H1 (cell line): Measurements from ENCODE around the gene DUSP11. TPM values are rescaled to one million over a fixed set of nuclear protein-coding genes. Genes with fewer than 3 reads are reported as not detected.

Source experiments
- BRCA1 ChIP-seq: IDR thresholded peaks from 2 replicates; pipeline ENCODE4 v1.6.1; 2012; ENCODE audit warnings: low read depth, low read length, improper control_type of control experiment
- CTBP2 ChIP-seq: IDR thresholded peaks from 2 replicates; pipeline ENCODE4 v1.7.0; 2011; ENCODE audit warnings: borderline replicate concordance, mild to moderate bottlenecking, moderate library complexity, mixed read lengths, low read length; ENCODE audit not compliant: insufficient read depth, insufficient read length
- EP300 ChIP-seq, 2 experiments: IDR thresholded peaks; 1 replicate in 1 of 2; 2 replicates in 1 of 2; pipeline ENCODE4 v1.6.1; 2011 to 2012; ENCODE audit warnings: low read depth in 2 of 2, low read length in 2 of 2, mild to moderate bottlenecking in 2 of 2, borderline replicate concordance in 1 of 2, inconsistent platforms in 1 of 2, moderate library complexity in 1 of 2
- JUND ChIP-seq: IDR thresholded peaks from 2 replicates; pipeline ENCODE4 v1.6.1; 2011; ENCODE audit warnings: mild to moderate bottlenecking, improper control_type of control experiment, low read length
- RBBP5 ChIP-seq: IDR thresholded peaks from 2 replicates; pipeline ENCODE4 v1.7.1; 2012; ENCODE audit warnings: low read depth, mild to moderate bottlenecking, inconsistent platforms, low read length, moderate library complexity, borderline replicate concordance
- SIN3A ChIP-seq, 2 experiments: IDR thresholded peaks in 1 of 2; conservative IDR thresholded peaks in 1 of 2; 2 replicates each; pipeline ENCODE4 v1.6.1; 2011 to 2012; ENCODE audit warnings: low read length in 2 of 2, improper control_type of control experiment in 1 of 2, low read depth in 1 of 2, mild to moderate bottlenecking in 1 of 2
- SRF ChIP-seq: IDR thresholded peaks from 2 replicates; pipeline ENCODE4 v1.6.1; 2011; ENCODE audit warnings: mild to moderate bottlenecking, low read depth, low read length, moderate library complexity
- polyA plus RNA-seq, 7 experiments: library from polyadenylated mRNA; depleted of rRNA in 3 of 7; stranded (reverse) in 5 of 7; unstranded in 2 of 7; fragments of >200 nt in 5 of 7; fragments of 200-250 nt in 2 of 7; gene quantifications; 1 replicate in 5 of 7; 2 replicates in 1 of 7; 4 replicates in 1 of 7; pipeline versions ENCODE4 v1.2.1 to v1.2.3, GENCODE V29; 2011 to 2013; ENCODE audit warnings: missing spikeins in 2 of 7, mixed read lengths in 2 of 7
- total RNA-seq: library from RNA; stranded (reverse); fragmentation: NEBNext Ultra II Directional; extraction: Animal tissue kit (Norgen Biotek cat#: 25700); gene quantifications from 2 replicates; pipeline ENCODE4 v1.2.1, GENCODE V29; 2021
- TF ChIP-seq, protein P1 (sequence below): fragments of 300-600 bp; sonication (generic); IDR thresholded peaks from 2 replicates; pipeline ENCODE4 v1.7.1; 2012; ENCODE audit warnings: low read length, moderate library complexity, mild to moderate bottlenecking, inconsistent platforms; ENCODE audit not compliant: insufficient replicate concordance

Gene DUSP11
- total and polyA plus RNA-seq, 2 of the 8 experiments (the other 6 are each of a cell fraction or from before 2014, with no cell fraction given): 12.2 to 19.1 TPM

DNA sequence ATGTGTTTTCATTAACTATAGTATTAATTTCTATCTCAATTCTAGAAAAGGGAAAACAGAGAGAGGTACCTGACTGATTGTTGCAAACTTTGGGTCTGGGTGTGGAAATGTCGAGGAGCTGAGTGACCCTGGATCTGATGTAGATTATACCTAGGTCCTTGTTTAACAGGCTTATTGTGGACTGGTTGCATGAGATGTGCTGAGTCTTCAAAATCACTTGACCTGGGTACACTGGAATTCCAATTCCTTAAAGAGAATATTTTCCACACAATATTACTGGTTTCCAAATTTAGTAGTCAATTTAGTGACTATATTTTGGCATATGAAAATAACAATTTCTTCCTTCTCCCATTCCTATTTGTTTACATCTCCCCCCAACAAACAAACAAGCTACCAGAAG lies 13.6 kb downstream of the DUSP11 start (continued):
- TF ChIP-seq, protein P1, sequence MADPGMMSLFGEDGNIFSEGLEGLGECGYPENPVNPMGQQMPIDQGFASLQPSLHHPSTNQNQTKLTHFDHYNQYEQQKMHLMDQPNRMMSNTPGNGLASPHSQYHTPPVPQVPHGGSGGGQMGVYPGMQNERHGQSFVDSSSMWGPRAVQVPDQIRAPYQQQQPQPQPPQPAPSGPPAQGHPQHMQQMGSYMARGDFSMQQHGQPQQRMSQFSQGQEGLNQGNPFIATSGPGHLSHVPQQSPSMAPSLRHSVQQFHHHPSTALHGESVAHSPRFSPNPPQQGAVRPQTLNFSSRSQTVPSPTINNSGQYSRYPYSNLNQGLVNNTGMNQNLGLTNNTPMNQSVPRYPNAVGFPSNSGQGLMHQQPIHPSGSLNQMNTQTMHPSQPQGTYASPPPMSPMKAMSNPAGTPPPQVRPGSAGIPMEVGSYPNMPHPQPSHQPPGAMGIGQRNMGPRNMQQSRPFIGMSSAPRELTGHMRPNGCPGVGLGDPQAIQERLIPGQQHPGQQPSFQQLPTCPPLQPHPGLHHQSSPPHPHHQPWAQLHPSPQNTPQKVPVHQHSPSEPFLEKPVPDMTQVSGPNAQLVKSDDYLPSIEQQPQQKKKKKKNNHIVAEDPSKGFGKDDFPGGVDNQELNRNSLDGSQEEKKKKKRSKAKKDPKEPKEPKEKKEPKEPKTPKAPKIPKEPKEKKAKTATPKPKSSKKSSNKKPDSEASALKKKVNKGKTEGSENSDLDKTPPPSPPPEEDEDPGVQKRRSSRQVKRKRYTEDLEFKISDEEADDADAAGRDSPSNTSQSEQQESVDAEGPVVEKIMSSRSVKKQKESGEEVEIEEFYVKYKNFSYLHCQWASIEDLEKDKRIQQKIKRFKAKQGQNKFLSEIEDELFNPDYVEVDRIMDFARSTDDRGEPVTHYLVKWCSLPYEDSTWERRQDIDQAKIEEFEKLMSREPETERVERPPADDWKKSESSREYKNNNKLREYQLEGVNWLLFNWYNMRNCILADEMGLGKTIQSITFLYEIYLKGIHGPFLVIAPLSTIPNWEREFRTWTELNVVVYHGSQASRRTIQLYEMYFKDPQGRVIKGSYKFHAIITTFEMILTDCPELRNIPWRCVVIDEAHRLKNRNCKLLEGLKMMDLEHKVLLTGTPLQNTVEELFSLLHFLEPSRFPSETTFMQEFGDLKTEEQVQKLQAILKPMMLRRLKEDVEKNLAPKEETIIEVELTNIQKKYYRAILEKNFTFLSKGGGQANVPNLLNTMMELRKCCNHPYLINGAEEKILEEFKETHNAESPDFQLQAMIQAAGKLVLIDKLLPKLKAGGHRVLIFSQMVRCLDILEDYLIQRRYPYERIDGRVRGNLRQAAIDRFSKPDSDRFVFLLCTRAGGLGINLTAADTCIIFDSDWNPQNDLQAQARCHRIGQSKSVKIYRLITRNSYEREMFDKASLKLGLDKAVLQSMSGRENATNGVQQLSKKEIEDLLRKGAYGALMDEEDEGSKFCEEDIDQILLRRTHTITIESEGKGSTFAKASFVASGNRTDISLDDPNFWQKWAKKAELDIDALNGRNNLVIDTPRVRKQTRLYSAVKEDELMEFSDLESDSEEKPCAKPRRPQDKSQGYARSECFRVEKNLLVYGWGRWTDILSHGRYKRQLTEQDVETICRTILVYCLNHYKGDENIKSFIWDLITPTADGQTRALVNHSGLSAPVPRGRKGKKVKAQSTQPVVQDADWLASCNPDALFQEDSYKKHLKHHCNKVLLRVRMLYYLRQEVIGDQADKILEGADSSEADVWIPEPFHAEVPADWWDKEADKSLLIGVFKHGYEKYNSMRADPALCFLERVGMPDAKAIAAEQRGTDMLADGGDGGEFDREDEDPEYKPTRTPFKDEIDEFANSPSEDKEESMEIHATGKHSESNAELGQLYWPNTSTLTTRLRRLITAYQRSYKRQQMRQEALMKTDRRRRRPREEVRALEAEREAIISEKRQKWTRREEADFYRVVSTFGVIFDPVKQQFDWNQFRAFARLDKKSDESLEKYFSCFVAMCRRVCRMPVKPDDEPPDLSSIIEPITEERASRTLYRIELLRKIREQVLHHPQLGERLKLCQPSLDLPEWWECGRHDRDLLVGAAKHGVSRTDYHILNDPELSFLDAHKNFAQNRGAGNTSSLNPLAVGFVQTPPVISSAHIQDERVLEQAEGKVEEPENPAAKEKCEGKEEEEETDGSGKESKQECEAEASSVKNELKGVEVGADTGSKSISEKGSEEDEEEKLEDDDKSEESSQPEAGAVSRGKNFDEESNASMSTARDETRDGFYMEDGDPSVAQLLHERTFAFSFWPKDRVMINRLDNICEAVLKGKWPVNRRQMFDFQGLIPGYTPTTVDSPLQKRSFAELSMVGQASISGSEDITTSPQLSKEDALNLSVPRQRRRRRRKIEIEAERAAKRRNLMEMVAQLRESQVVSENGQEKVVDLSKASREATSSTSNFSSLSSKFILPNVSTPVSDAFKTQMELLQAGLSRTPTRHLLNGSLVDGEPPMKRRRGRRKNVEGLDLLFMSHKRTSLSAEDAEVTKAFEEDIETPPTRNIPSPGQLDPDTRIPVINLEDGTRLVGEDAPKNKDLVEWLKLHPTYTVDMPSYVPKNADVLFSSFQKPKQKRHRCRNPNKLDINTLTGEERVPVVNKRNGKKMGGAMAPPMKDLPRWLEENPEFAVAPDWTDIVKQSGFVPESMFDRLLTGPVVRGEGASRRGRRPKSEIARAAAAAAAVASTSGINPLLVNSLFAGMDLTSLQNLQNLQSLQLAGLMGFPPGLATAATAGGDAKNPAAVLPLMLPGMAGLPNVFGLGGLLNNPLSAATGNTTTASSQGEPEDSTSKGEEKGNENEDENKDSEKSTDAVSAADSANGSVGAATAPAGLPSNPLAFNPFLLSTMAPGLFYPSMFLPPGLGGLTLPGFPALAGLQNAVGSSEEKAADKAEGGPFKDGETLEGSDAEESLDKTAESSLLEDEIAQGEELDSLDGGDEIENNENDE: no peak
- TF ChIP-seq RBBP5 (no peak), SRF (no peak), BRCA1 (no peak), EP300 (IDR thresholded peaks at IDR 0.05; ENCODE audit: borderline replicate concordance in 1 of 2, low read depth in 2 of 2, low read length in 2 of 2) (no peak), JUND (no peak), CTBP2 (no peak), SIN3A (conservative IDR thresholded peaks at IDR 0.05 in 1 of 2, IDR thresholded peaks at IDR 0.05 in 1 of 2; ENCODE audit: low read depth in 1 of 2, low read length in 2 of 2) (no peak)
